GM12873 (cell line): ENCODE measurements around the gene ZNF423.

Experiments
- TF ChIP-seq, protein P1 (sequence below): IDR thresholded peaks from 2 replicates; pipeline ENCODE4 v1.5.1; 2012; ENCODE audit warnings: low read depth, mild to moderate bottlenecking, moderate library complexity, low read length, control low read depth; ENCODE audit not compliant: insufficient read depth; ENCODE audit errors: missing control alignments

ZNF423 gene

DNA sequence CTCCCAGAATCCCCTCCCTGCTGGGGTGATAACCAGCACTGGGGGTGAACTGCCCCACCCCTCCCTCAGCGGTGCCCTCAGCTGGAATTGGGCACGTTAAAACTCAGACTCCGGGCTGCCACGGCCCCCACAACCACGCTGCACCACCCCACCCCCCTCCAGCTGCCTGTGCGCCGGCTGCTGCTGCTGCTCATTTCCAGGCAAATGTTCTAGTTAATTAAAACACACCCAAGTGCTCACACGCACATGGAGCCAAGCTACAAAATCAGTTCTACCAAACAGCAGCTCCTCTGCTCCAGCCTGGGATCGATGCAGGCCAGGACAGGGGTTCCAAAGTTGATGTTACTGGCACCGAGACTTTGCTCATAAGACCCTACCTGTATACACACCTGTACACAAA lies 180.5 kb downstream of the ZNF423 start:
- TF ChIP-seq, protein P1, sequence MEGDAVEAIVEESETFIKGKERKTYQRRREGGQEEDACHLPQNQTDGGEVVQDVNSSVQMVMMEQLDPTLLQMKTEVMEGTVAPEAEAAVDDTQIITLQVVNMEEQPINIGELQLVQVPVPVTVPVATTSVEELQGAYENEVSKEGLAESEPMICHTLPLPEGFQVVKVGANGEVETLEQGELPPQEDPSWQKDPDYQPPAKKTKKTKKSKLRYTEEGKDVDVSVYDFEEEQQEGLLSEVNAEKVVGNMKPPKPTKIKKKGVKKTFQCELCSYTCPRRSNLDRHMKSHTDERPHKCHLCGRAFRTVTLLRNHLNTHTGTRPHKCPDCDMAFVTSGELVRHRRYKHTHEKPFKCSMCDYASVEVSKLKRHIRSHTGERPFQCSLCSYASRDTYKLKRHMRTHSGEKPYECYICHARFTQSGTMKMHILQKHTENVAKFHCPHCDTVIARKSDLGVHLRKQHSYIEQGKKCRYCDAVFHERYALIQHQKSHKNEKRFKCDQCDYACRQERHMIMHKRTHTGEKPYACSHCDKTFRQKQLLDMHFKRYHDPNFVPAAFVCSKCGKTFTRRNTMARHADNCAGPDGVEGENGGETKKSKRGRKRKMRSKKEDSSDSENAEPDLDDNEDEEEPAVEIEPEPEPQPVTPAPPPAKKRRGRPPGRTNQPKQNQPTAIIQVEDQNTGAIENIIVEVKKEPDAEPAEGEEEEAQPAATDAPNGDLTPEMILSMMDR = no peak

- TF ChIP-seq, protein P1 = no peak
These were observed 180.9 kb downstream of the ZNF423 start for GRCh38 chr16:49674990-49675389.

DNA sequence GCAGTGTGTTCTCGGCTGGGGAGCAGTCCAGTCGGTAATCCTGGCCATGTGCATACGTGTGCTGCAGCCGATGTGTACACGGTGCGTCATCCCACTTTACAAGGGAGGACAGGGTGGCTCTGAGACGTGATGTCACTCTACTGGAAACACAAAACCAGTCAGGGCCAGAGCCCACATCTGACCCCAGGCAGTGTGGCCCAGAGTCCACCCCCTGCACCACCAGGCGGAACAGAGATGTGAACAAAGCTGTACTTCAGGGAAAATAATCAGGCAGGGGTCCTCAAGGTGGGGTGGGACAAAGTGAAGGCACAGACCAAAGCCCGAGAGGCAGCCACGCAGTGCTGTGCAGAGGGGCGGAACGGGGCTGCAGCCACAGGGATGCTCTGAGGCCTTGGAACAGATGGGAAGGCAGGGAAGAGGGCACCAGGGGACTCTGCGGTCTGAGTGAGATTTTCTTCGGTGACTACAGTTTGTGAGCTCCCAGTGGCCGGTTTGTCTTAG lies 181.5 kb downstream of the ZNF423 start:
- TF ChIP-seq, protein P1 = no peak

DNA sequence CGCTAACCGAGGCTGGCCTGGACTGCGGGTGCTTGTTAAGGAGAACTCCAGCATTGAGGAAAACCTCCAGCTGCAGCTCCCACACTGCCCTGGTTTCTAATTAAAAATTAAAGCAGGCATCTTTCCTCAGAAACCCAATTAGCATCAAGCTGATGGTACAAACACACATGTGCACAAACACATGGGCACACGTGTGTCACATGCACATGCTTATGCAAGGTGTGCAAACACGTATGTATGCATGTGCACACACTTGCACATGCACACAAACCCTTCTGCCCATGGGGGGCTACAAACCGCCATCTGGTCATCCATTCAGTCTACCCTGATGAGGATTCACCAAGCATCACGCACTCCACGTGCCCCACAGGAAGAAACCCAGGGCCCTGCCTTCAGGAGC lies 182.5 kb downstream of the ZNF423 start:
- TF ChIP-seq, protein P1 = no peak

DNA sequence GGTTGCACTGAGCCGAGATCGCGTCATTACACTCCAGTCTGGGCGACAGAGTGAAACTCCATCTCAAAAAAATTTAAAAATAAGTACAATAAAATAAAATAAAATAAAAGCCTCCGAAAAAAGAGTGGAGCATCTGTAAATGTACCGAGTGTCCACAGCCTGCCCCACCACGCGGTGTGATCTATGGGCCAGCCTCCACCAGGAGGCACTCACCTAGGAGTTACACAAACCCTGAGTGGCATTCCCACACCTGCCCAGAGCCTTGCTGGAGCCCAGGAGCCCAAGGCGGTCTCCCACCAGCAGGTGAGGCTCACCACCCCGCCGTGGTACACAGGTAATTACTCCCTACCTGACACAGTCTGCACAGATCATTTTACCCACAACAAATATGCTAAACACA lies 183.2 kb downstream of the ZNF423 start:
- TF ChIP-seq, protein P1 = no peak

- TF ChIP-seq, protein P1 = no peak
These were observed 184.6 kb downstream of the ZNF423 start for GRCh38 chr16:49671333-49671732.

GRCh38 chr16:49670627-49671026 lies 185.3 kb downstream of the ZNF423 start:
- TF ChIP-seq, protein P1 = no peak
